Measurements from ENCODE around the gene DYRK2.

GRCh38 chr12:67626156-67626555, 22.4 kb upstream of the DYRK2 start:
- TF ChIP-seq POLR2A (IDR thresholded peaks at IDR 0.05) = no peak
- TF ChIP-seq, protein P1, sequence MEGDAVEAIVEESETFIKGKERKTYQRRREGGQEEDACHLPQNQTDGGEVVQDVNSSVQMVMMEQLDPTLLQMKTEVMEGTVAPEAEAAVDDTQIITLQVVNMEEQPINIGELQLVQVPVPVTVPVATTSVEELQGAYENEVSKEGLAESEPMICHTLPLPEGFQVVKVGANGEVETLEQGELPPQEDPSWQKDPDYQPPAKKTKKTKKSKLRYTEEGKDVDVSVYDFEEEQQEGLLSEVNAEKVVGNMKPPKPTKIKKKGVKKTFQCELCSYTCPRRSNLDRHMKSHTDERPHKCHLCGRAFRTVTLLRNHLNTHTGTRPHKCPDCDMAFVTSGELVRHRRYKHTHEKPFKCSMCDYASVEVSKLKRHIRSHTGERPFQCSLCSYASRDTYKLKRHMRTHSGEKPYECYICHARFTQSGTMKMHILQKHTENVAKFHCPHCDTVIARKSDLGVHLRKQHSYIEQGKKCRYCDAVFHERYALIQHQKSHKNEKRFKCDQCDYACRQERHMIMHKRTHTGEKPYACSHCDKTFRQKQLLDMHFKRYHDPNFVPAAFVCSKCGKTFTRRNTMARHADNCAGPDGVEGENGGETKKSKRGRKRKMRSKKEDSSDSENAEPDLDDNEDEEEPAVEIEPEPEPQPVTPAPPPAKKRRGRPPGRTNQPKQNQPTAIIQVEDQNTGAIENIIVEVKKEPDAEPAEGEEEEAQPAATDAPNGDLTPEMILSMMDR (IDR thresholded peaks at IDR 0.05 in 8 of 11, conservative IDR thresholded peaks at IDR 0.05 in 3 of 11) = no peak
- no peak for TF ChIP-seq POLR2AphosphoS5 (IDR thresholded peaks at IDR 0.05)
